NOMO-1 (cell line): ENCODE data around the gene TCF7L2.
A peak's percentile ranks its signal among the peaks of the same experiment; 100 is the strongest.

Experiments used
- DNase-seq, 2 experiments: peaks; one replicate each; lab custom pipeline; 2025; ENCODE audit not compliant: unreplicated experiment in 2 of 2; lab: John Stamatoyannopoulos, UW

TCF7L2 gene

DNA sequence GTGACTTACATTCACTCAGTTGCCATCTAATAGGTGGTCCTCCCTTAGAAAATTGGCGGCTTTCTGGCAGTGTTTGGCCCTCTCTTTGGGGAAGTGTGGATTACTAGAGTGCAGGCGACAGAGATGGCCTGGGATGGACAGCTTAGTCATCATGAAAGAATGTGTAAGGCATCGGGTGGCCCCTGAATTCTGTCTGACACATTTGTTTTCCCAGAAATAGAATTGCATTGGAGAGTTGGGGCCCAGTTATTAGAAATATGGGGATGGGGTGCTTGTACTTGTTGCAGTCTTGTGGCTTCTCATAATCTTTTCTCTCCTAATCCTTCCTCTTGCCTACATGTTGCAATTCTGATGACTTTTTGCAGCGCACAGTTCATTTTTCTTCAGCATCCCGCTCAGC, 13.8 kb downstream of the TCF7L2 start:
- peak; percentile 5 to 25 for DNase-seq

DNA sequence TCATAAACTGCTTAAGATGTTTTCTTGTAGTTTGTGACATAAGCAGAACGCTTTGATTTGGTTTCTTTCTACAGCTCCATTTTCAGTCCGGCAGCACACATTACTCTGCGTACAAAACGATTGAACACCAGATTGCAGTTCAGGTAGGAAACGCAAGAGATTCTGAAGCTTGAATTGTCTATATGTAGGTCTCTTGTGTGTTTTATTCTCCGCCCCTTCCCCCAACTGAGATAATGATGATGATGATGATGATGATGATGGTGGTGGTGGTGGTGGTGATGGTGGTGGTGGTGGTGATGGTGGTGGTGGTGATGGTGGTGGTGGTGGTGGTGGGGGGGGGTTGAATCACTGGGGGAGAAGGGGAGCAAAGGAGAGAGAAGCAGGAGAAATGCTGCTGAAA, 14.4 kb downstream of the TCF7L2 start:
- DNase-seq: no peak

DNA sequence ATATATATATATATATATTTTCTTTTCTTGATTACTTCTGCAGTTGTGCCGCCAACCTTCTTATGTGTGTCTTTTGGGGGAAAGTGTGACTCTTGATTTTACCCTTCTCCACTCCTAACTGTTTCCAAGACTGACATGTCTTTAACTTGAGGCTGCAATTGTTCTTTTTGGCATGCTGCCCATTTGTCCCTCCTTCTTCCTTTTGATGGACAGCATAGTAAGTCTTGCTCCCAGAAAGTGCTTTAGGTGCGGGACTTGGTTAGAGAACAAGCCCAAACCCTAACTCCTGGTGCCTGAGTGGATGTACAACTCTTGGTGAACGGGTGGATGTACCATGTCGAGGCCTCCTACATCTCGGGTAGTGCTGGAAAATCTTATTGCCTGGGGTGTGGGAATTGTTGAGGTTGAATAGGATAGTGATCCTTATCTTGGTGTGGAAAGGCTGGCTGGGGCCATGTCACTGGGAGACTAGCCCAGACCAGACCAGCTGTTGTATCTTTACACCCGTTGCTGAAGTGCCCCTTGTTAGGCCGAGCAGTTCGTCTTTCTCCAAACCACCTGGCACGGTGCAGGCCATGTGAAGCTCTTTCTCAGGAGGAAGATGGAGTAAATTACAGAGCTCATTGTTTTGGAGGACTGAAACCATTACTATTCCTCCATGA, 16.3 kb downstream of the TCF7L2 start:
- DNase-seq: no peak

DNA sequence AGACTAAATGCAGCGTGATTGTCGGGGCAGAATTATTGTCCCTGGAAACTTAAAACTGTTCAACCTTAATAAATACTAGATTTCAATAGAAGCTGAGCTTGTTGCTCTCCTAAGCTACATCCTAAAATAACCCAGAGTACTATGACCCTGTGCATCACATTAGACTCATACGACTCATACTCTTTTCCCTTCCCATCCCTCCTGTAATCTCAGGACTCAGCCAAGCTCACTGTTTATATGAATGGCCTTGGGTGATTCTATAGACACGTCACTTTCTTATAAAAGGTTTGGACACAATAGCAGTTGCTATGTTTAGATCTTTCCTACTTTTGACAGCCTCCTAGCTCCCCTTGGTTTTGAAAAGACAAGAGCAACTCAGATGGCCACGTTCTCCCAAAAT, 17.2 kb downstream of the TCF7L2 start:
- no peak for DNase-seq

DNA sequence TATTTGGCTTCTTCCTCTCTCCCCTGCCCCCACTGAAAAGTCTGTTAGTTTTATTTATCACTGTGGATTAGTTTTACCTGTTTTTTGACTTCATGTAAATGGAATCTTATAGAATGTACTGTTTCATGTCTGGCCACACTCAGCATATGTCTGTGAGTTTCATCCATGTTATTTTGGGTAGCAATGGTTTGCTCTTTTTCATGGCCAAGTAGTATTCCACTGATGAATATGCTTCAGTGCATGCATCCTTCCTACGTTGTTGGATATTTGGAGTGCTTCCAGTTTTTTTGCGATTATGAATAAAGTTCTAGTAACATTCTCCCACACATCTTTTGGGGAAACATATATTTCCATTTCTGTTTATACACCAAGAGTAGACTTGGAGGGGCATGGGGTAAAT, 19.1 kb downstream of the TCF7L2 start:
- DNase-seq: no peak

DNA sequence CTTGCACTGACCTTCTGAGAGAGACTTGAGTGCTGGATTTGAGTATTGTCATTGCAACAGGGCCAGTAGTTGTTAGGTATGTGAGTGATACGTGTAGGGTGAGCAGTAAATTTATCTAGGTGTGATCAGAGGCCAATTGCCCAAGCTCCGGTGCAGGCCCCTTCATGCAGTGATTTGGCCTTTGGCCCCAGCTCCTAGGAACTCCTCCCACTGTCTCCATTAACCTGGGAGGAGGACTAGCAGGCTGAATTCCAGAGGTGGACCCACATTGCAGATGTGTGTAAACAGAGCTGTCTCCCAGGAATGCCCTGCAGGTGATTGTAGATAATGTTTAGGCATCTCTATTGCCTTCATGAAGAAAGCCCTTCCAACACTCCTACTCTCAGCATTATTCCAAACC, 19.5 kb downstream of the TCF7L2 start:
- no peak for DNase-seq

DNA sequence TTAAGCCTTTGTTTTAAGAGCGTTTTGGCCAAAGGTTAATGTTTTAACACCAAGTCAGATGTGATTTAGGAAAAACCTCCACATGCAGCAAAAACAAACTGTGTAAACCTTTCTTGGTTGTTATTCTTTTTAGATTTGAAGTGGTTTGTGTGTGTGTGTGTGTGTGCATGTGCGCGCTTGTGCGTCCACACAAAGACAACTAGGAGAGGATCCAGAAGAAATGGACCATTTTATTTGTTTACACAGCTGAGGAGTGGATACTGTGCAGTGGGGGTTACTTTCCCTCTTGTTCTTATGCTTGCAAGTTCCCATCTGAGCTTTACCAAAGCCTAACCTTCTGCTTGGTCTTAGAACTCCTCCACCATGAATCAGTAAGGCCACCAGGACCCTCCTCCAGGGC, 20.0 kb downstream of the TCF7L2 start:
- DNase-seq: no peak

DNA sequence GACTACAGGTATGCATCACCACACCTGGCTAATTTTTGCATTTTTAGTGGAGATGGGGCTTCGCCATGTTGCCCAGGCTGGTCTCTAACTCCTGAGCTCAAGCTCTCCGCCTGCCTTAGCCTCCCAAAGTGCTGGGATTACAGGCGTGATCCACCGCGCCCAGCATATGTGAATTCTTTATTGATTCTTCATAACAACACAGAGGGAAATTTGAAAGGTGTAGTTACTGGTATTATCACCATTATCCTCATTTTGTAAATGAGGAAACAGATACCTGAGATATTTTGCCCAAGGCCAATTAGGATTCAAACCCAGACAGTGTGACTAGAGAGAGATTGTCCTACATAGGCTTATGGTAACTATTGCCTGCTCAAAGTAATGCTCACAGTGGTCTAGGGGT, 22.6 kb downstream of the TCF7L2 start:
- no peak for DNase-seq

DNA sequence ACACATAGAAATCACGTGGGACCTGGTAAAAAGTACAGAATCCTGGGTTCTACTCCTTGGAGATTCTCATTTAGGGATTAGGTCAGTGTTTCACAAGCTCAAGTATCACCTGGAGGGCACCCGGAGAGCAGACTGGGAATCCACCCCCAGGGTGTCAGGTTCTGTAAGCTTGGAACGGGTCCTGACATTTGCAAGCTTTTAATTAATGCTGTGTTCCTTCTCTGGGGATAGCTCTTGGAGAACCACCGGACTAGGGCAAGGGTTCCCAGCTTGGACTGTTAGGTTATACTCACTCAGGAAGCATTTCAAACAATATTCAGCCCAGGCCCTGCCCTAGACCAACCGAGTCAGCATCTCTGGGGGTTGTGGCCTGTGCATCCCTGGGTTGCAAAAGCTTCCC, 23.0 kb downstream of the TCF7L2 start:
- no peak for DNase-seq

DNA sequence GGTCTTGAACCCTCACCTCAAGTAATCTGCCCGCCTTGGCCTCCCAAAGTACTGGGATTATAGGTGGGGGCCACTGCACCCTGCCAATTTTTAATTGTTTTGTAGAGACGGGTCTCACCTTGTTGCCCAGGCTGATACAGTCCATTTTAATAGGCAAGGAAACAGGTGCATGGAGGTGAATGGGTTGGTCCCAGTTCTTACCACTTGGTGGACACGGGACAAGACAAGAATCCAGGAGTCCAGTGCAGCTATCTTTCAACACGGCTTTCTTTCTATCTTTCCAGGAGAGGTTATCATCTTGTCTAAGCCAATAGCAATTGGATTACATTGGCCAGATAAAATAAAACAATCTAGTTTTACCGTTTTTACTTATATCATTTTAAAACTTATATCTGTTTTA, 23.8 kb downstream of the TCF7L2 start:
- DNase-seq: no peak

DNA sequence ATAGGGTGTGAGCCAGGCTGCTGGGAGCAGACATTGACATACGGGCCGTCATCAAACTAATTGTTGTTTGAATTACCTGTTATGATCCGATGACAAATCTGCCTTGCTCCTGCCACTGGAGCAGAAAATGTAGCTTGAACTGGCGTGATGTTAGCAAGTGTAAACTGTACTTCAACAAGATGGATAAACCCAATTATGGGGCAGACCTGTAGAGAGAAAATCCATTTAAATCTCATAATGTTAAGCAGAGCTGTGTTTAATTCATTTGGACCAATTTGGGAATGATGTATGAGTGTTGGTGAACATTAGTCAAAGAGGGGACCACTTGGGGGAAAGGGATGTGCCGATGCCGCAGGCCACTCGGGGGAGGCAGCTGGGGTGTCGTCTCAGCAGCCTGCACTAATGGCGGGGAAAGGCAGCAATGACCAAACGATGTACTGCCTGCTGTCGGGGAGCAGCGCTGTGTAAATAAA, 27.4 kb downstream of the TCF7L2 start:
- no peak for DNase-seq

DNA sequence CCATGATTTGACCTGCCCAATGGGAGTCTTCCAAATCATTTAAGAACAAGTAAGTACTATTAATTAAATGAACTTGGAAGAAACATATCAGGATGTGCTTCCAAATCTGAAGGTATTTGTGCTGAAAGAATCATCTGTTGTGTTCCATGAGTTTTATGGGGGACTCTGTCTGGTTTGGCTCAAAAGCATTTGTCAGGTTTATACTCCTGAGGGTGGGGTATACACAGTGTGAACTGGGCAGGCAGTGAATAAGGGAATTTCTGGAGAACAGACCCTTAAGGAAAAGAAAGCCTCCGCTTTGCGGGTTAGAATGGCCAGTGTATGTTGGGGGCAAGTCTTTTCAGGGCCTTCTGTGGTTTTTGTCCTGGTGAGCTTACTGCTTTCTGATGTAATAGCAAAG, 29.9 kb downstream of the TCF7L2 start:
- DNase-seq: no peak

DNA sequence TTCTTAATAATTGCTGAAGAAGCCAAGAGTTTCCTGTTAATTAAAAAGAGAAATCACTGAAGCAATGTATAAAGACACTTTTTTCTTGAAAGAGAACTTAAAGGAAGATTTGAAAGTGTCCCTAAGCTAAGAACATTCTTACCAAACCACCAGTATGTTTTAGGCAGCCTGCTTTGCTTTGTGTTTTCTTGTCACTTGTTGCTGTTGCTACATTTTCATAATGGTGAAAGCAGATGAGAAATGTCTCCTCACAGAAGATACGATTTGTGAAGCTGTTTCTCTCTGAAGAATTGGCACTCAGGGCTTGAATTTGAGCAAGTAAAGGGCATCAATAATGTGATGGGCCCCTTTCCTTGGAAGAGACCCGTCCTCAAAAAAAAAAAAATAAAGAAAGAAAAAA, 30.9 kb downstream of the TCF7L2 start:
- no peak for DNase-seq

DNA sequence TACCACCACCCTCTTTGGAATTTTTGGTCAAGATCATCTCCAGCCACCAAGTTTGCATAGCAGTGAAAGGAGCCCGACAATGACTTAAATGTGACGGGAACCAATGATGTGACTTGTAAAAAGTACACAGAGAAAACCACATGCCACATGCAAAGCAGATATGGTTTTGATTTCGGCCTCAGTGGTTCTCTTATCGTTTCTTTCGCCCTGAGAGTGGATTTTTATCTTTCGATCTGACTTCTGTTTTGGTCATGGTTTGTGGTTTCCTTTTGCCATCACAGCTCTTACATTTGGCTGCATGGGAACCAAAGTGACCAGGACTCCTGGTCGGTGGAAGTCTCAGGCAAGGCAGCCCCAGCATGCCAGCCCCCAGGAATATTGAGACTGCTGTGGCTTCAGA, 31.5 kb downstream of the TCF7L2 start:
- no peak for DNase-seq

DNA sequence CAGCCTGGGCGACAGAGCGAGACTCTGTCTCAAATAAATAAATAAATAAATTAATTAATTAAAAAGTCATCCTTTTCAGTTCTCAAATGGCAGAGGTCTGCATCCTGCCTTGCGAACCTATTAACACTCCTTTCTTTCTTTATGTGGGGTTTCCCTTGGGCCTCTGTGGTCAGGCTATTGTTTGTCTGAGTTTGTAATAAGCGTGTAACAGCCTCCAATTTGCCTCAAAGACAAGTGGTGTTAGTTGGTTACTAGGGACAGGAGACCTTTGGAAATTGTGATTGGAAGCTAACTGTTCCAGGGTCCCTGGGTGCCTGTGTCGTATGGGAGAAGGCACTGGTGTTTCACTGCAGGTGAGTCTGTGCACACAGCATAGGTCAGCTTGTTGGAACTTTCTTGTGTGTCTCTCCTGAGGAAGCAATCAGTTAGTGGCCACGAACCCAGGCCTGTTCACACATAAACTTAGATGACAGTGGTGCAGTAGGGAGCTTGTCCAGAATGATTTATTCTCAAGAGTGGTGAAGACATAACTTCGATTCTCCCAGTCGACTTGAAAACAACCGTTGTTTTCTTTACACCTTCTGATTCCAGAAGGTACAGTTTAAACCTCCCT, 33.5 kb downstream of the TCF7L2 start:
- DNase-seq: no peak

DNA sequence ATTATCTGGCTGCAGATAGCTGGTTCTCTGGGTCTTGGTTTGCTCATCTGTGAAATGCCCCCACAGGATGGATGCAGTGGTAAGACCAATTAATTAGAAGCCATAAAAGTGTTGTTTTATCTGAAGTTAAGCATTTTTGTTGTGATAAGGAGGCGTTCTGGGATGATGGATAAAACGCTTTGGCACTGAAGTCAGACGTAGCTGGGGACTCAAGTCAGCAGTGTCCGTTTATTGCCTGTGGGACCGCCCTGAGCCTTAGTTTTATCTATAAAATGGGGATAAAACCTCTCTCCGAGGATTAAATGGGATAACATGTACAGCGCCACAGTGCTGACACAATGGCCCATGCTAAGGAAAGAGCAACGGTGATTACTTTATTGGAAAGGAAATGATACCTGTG, 34.7 kb downstream of the TCF7L2 start:
- no peak for DNase-seq

DNA sequence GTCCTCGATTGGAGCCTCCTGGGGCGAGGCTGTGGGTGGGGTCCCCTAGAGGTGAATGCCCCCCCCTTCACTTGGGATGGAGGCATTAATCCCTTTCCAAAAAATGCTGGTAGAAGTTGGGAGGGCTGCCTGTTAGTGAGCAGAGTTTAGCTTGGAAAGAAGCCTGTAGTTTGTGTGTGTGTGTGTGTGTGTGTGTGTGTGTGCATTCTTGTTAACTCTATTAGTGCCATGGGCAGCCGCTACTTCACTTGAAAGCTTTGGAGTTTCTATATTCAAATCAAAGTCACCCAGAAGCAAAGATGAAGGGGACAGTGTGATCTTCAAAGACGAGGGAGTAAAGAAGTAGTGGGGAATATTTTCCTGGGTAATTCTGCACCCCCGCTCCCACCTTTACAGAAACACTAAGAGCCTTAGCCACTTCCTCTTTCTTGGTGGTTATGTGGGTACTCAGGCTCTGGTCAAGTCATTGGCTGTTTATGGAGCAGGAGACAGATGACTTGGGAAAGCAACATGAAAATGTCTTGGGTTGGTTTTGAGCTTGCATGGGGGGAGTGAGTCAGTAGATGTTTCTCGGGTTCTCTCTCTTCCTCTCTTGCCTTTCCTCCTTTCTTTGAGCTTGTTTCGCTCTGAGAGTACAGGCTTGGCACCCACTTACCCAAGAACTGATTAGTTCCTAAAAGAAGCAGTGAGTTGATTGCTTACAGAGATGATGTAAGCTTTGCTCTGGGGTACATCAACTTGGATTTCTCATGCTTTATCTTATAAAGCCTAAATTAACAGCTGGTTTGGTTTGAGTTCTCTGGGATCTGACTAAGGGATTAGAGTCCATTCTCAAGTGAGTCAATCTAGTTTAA, 35.9 kb downstream of the TCF7L2 start:
- peak; percentile 87 to 94 for DNase-seq

DNA sequence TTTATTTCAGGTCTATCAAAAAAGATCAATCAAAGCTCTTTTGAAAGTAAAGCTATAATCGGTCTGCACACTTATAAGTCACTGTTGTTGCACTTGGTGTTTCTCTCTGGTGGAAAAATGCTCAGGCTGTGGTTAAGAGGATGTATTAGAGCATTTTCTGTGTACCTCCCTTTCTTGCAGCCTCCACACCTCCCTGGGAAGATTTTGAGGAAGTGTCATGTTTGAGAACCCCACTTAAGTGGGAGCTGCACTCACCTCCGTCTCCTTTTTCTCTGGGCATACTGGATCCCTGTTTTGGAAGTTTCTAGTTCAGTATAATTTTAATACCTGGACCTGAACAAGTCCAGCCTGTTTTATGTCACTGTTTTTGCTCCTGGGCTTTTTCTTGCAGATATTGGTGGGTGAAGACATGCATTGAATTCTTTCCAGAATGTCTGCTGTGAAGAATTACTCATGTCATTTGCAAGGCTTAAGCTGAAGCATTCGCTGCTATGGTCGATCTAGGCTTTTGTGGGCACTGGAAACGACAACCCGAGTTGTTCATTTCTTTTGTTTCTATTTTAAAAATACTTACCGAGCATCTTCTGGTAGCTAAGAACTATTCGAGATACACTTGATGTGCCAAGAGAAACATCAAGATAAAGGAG, 36.6 kb downstream of the TCF7L2 start:
- DNase-seq: no peak

DNA sequence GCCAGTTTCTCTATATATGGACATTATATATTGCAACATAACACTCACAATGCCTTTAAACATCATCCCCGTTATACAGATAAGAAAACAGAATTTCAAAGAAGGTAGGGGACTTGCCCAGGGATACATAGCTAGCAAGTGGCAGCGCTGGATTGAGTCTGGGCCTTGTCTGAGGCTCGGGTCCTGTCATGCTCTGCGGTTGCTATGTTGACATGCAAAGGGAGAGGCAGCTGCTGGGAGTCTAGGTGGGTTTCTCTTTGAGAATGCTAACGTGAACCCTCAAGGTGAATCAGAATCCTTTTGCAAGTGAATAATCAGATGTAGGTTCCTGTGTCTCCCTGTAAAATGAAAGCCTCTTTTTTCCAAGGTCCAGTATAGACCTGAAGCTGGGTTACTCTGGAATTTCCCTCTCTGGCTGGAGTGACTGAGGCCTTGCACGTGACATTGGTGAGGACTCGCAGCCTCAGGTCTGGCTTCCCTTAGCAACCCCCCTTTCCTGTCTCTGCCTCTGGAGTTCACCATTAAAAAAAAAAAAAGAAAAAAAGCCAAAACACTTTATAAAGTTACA, 38.9 kb downstream of the TCF7L2 start:
- no peak for DNase-seq

DNA sequence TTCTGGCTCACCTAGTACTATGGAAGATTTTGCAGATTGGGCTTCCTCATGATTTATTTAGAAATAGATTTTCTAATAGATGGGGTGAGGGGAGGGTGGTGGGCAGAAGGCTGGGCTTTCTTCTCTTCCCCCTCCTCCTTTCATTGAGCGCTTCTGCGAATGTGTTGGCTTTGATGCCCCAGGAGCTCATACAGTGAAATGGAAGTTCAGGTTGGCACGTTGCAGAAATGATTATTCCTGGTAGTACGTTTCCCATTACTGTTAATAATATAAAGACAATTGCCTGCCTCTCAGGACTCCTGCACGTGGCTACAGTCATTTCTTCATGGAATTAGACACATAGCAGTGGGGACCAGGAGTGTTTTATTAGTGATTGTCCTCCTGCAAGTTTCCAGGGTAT, 39.8 kb downstream of the TCF7L2 start:
- no peak for DNase-seq

DNA sequence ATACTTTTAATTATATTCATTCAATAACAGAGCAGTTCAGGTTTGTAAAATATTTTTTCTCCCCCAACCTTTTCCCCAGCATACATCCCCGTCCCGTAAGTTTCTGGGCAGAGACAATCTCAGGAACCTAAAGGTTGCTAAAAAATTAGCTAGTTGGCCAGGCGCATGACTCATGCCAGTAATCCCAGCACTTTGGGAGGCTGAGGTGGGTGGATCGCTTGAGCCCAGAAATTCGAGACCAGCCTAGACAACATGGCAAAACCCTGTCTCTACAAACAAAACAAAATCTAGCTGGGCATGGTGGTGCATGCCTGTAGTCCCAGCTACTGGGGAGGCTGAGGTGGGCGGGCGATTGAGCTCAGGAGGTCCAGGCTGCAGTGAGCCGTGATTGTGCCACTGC, 40.2 kb downstream of the TCF7L2 start:
- DNase-seq: no peak
